Fibroblast of skin of left quadriceps (primary cell): ENCODE data around the gene ERCC5.

Source experiments
- DNase-seq, 2 experiments: peaks; one replicate each; pipeline ENCODE4 v3.0.0-alpha.2; 2013; ENCODE audit warnings: low read depth in 2 of 2

Gene ERCC5

DNA sequence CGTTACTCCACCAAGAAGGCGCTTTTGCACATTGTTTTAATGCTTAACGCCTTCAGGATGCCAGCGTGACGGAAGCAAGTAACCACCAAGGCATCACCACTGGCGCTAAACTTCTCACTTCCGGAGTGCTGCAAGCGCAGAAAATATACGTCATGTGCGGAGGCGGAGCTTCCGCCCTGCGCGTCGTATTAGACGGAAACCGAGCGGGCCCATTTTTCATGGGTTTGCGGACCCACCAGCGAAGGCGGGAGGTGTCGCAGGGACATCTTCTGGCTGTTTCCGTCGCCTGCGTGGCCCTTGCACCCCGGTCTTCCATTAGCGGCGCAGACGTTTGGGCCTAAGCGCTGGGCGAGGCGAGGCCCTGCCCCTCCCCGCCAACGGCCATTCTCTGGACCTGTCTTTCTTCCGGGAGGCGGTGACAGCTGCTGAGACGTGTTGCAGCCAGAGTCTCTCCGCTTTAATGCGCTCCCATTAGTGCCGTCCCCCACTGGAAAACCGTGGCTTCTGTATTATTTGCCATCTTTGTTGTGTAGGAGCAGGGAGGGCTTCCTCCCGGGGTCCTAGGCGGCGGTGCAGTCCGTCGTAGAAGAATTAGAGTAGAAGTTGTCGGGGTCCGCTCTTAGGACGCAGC, at the start of gene ERCC5:
TSS of gene ERCC5 (plus strand) at position 403 of the 631 bp plus-strand sequence. CDS start 235 bp downstream, outside the sequence.
- peak; percentile 89 for DNase-seq

DNA sequence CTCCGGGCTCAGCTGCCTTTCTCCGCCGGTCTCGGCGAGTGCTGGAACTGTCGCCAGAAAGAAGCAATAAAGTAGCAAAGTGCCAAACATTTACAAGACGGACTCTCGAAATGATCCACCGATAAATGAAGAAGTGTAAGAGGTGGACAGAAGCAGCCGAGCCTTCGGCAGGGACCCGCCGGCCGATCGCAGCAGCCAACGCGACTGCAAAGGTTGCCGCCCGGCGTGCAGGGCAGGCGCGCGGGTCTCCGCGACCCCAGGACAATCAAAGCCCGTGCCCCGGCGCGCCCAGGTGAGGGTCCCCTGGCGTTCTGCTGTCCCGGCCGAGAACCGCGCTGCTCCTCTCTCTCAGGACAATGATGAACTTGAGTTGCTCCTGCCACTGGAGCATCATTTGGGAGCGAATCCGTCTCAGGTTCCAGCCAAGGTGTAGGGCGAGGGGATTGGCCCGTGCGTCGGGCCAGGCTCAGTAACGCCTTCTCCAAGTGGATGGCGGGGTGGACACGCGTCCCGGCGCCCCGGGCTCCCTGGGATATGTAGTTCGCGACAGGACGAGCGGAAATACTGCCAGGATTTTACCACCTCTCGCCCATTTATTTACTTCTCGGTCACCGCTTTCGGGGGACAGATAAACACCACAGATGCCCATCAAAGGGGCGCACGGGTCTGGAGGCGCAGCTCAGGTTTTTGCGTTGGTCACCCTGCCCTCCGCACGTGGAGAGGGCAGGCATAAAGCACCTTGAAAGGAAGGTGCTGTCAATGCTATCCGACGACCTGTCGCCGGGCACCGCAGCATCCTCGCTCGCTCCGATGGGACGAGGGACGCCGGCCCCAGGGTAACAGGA, 47.0 kb upstream of the ERCC5 start, which contains the start of the genes BIVM and POGLUT2:
TSS of gene BIVM (plus strand) at position 539 of the 845 bp plus-strand sequence. CDS start 8,149 bp downstream, outside the sequence.
TSS of gene POGLUT2 (minus strand) at position 396 of the 845 bp plus-strand sequence. CDS start at position 90, 306 bp downstream.
- DNase-seq: peak; percentile 76 to 84

DNA sequence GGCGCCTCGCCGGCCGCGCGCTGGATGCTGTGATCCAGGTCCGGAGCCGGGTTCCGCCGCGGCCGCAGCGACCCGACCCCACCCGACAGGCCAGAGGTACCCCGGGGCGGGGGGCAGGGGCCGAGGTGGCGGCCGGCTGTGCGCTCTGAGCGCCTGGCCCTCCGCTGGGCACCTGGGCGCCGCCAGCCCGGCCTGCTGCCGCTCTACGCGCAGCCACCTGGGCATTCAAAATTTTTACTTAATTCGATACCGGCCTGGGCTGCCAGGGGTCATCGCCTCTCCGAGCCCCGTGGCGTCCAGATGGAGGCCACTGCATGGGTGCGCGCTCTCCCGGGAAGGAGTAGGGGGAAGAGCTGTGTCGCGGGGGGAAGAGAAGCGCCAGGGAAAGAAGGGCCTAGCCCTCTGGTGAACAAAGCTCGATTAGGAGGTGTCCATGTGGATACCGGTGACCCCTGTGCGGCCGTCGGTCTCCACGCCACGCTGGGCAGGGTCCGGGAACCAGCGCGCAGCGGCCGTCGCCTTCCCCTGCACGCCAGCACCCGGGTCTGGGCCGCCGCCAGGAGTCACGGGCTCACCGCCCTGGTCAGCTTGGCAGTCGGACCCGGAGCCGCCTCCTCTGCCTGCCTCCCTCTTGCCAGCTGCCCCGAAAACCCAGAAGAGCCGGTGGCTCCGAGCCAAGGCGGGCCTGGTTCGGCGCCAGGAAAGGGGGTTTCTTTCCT, 46.2 kb upstream of the ERCC5 start:
- DNase-seq: no peak

DNA sequence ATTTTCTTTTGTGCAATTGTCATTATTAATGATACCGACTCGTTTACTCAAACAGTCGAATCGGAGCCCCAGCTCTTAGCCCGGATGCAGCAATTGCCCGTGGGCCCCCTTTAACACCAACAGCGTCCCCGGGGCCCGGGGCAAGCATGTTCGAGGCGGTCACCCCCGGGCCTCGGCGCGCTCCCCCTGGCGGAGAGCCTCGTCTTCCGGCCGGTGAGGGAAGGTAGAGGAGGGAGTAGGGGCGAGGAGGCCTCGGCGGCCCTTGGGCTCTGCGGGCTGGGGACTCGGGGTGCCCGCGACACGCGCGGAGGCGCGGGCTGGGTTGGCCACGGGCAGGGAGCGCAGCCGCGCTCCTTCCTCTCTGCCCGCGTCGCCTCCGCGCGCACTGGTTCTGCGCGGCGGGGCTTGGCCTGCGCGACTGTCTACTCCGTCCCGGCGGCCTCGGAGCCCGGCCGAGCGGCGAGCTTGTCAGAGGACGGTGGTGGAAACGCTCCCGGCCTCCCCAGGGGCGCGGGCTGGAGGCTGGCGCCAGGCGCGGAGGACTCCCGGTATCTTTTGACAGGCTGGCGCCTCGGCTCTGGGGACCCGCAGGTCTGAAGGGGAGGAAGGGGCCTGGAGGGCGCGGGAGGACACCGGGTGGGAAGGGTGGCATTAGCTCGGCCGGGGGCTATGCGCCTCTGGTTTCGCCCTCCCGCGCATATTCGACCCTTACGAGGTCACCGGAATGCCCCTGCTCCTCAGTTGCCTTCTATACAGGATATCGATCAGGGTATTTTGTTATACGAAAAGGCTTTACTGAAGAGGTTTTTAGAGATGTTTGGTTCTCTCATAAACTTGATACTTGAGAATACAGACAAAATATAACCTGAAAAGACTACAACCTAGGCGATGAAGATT, 45.4 kb upstream of the ERCC5 start:
- DNase-seq: peak; percentile 54 to 63

DNA sequence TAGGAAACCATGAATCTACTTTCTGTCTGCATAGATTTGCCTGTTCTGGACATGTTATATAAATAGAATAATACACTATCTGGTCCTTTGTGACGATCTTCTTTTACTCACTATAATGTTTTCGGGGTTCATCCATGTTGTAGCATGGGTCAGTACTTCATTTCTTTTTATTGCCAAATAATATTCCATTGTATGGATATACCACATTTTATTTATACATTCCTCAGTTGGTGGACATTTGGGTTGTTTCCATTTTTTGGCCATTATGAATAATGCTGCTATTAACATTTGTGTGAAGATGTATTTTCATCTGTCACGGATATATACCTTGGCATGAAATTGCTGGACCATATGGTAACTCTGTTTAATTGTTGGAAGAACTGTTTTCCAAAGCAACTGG, 40.2 kb upstream of the ERCC5 start:
- no peak for DNase-seq

DNA sequence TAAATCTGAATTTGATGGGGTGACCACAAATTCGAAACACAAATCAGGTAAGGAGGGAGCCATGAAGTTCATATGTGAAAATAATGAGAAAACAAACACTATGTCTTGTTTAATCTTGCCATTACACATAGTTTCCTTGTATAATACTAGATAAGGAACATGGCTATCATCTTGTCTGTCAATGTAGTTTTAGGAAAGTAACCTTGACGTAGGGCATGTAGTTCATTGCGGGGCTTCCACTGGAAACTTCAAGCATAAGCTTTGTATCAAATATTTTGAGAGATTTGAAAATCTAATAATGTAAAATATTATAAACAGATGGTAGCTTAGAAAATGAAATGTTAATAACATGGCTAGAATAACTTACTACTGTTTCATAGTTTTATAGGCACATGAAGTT, 38.1 kb upstream of the ERCC5 start:
- DNase-seq: no peak

DNA sequence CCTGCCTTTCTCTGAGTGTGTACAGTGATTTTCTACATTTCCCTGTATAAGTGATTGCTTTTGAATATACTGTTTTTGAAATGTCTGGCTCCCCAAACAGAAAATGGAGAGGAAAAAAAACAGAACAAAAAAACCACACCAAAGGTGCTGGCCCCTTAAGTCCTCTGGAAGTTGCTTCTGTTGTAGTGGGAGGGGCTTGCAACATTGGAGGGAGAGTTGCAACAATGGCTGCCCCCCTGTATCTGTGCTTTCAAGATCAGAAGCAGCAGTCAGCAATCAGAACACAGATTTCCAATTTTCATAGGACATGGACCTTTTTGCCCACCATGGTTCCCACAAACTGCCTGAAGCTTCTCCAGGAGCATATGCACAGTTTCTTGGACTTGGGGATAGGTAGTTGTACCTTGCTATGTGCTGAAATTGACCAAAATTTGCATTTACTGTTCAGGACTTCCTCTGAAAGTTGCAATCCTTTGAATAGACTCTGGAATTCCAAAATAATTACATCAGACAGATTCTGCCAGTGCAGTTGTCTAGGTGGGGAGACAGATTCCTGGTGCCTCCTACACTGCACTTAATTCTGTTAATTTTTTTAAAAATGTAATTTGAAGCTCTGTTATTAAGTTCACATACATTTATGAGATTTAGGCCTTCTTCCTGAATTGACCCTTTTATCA, 33.1 kb upstream of the ERCC5 start:
- DNase-seq: no peak

DNA sequence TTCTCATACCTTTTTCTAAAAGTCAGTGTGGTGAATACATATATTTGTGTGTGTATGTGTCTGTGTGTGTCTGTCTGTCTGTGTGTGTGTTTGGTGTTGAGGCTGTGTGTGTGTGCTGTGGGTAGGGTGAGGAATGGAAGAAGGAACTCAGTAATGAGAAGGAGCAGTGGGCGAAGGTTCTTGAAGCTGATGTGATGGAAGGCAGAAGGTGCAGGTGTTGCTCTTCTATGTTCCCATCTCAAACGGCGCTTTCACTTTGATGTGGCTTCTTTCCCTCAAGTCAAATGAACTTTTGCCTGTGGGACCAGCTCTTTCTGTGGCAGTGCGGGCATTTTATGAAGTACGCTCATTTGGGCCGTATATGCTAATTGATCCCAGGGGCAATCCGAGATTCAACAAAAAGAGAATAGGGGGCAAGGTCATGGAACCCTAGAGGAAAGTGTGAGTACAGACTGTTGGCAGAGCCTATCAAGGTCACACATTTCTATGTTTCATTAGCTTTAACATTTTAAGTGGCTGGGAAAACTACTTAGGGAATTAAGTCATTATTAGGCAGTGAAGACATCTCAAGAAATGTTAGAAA, 31.7 kb upstream of the ERCC5 start:
- no peak for DNase-seq

DNA sequence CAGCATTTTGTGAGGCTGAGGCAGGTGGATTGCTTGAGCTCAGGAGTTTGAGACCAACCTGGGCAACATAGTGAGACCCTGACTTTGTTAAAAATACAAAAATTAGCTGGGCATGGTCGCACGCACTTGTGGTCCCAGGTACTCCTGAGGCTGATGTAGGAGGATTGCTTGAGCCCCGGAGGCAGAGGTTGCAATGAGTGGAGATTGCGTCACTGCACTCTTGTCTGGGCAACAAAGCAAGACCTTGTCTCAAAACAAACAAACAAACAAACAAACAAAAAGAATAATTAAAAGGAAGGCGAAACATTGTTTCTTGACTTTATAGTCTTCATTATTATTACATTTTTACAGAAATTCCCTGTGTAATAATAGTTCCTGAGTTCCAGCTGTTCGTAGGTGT, 31.0 kb upstream of the ERCC5 start:
- DNase-seq: no peak

DNA sequence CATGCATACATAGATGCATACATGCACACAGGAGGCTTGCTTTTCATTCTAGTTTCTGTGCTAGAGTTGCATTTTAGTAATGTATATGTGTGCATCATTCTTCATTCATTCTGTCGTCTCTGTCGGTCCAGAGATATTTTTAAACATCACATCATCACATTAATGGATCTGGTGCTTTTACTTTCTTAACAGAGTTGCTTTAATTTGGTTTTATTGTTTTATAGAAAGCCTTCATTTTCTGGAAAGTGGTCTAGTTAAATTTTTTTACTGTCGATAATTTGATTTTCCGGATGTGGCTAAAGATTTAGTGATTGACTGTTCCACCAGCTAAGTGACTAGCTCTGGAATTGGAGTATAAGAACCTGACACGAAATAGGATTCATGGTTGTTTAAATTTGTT, 30.0 kb upstream of the ERCC5 start:
- no peak for DNase-seq

DNA sequence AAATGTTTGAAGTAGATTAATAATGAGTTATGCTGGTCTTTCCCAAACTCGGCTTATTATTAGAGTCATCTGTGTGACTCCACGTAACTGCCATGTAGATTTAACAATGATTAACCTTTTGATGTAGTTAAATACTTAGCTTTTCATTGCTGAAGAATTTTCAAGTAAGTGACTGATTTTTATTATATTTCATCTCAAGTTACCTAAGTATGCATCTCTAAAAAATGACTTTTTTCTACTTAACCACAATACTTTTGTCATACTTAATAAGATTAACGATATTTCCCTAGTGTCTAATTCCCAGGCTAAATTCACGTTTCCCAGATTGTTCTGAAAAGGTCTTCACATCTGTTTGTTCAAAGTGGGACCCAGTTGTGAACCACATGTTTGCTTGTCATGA, 29.1 kb upstream of the ERCC5 start:
- DNase-seq: peak; percentile 48 to 59

DNA sequence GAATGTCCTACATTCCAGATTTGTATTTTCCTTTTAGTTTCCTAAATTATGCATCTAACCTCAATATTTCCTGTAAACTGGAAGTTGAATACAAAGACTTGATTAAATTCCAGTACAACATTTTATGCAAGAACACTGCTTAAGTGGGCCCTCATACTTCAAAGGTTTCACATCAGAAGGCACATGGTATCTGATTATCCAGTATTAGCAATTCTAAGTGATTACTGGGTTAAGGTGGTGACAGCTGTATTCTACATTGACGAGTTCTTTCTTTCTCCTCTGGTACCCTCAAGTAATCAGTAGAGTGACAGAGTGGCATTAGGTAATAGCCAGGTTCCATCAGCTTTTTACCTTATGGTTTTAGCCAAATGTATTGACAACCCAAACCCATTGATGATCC, 28.6 kb upstream of the ERCC5 start:
- no peak for DNase-seq

DNA sequence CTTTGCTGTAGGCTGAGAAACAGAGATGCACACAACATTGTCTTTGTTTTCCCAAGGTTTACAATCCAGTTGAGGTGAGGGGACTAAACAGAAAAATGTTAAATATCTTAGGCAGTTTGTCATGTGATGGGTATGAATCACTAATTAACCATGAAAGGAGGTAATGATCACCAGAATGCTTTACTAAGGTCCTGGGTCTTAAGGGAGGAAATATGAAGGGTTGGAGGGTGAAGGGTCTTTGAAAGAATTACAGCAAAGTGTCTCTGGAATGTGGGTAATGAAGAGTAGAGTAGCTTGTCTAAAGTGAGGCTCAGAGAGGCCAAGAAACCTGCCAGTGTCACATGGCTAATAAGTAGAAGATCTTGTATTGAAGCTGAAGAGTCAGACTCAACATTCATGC, 27.9 kb upstream of the ERCC5 start:
- DNase-seq: no peak

DNA sequence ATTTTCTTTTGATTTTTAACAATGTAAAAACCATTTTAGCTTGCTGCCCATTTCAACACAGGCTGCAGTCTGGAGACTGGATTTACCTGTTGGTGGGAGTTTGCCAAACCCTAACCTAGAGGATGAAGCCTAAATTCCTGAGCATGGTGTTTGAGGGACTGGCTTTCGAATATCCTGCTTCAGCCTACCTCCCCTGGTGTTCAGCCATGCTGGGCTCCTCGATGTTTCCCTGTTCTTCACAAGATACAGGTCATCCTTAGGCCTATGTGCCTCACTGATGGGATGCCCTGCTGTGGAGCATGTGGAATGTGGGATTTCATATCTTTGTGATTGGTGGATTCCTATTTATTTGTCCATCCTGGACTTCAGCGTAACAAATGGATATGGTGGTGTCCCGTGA, 20.4 kb upstream of the ERCC5 start:
- no peak for DNase-seq

DNA sequence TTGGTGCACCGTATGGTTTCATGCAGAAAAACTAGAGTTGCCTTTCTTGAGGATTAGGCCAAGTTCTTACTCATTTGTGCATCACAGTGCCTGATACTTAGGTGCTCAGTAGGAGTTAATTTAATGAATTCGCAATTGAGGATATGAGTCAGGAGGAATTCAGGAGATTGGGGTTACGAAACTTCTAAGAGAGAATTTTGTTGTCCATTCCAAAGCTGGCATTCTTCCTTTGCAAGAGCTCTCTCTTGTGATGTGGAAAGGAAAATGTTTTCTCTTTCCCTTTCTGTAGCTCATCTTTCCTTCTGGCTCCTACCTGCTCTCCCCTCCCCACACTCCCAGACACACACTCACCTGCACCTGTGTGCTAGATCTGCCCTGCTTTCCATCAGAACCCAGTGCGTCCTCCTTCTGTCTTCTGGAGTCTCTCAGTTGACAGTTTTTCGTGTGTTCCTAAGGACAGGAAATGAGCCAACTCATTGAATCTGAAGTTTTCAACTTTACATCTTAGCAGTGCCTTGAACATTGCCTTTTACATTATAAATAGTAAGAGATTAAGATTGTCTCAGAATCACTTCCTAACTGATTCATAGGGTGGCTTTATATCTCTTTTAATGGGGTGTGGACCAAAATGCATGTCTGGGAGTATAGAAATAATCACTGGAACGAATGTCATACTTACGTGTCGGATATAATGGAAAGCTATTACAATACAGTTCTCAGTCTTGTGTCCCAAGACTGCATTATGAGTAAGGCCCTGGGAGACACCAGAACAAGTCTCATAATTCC, 19.7 kb upstream of the ERCC5 start:
- DNase-seq: peak; percentile 88 to 90

DNA sequence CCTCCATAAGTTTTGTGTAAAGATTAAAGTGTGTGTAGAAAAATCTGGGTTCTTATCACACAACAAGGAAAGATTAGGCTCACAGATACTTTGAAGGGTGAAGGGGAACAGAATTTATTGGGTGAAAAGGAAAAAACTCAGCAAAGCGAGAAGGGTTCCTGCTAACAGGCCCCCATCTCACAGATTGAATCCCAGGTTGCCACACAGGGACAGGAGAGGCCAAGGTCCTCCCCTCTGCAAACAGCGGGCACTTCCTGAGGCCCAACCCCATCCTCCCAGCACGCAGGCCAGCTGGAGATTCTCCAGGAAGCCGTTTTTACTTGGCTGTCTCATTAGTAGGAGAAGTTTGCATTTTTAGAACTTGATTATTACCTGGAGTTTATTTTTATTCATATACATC, 15.2 kb upstream of the ERCC5 start:
- no peak for DNase-seq

DNA sequence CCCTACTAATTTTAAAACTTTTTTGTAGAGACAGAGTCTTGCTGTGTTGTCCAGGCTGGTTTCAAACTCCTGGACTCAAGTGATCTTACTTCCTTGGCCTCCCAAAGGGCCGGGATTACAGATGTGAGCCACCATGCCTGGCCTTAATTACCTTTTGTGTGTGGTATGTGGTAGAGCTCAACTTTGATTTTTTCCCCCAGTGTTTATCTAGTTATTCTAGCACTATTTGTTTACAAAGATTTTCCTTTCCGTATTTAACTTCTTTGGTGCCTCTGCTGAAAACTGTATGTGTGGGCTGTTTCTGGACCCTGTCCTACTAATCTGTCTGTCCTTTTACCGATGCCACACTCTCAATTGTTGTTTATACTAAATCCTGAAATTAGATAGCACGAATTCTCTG, 9.4 kb upstream of the ERCC5 start:
- no peak for DNase-seq

DNA sequence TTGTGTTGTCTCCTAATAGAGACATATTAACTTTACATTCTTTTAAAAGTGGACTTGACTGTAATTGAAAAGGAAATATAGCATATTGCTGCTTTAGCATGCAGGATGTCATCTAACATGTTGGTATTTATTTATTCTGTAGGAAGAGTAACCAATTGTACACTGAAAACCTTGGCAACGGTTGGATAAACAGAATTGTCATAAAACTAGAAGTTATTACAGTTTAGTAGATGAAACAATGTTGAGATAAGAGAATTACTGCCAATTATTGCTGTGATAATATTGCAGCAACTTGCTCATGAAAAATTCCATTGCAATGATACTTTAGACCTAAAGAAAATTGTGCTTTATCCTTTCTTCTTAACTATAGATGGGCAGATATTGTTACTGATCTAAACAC, 7.6 kb upstream of the ERCC5 start:
- no peak for DNase-seq

DNA sequence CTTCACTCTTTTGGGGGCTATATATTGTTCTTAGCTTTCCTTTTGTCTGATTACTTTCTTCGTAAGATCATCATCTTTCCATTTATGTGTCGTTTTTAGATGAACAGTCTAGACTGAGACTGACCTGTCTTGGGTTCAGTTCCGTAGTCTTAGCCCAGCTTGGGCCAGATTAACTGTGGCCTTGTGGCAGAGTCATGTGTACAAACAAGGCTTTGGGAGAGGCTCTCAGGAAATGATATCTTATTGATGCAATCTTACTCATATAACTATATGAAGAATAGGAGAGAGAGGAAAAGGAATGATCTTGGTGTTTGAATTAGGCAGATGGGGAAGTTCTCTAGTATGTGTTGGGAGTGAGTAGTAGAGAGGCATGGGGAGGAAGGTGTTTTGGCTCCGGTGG, 6.8 kb upstream of the ERCC5 start:
- DNase-seq: no peak

DNA sequence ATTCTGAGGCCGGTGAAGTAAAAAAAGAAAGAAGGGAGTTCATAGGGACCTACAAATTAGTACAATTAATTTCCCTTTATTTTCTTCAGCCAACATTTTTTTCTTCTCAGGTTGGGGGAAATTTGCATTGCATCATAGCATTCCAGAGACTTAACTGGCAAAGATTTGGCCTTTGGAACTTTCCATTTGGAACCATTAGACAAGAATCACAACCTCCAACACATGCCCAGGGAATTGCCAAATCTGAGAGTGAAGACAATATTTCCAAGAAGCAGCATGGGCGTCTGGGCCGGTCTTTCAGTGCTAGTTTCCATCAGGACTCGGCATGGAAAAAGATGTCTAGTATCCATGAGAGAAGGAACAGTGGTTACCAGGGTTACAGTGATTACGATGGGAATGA, 6.4 kb upstream of the ERCC5 start:
- no peak for DNase-seq
